IPS-18c (cell line): Measurements from ENCODE around the gene SPACDR.

Source experiments
- H3K4me3 ChIP-seq: 2 replicates; pipeline ENCODE4 v1.7.0; 2013; ENCODE audit warnings: low read depth, mild to moderate bottlenecking, low read length, moderate library complexity; ENCODE audit not compliant: insufficient read depth
- H3K9me3 ChIP-seq: one replicate; pipeline ENCODE4 v1.6.1; 2013; ENCODE audit warnings: mild to moderate bottlenecking, low read length, moderate library complexity; ENCODE audit not compliant: control insufficient read depth, insufficient read depth

SPACDR gene

GRCh38 chr7:100488333-100489095 is 24.5 kb upstream of the SPACDR start:
- Histone ChIP-seq H3K9me3 (no peaks in the 10 kb centered on the region), H3K4me3 (no peak overlapping the region)

- H3K4me3 ChIP-seq: no peak overlapping the region; the same call in 1 of the 2 replicates
- no peaks in the 10 kb centered on the region for H3K9me3 ChIP-seq
Measured at GRCh38 chr7:100486753-100487446, 22.8 kb upstream of the SPACDR start.

- no peaks in the 10 kb centered on the region for H3K9me3 ChIP-seq
- no peak overlapping the region for H3K4me3 ChIP-seq
Measured at GRCh38 chr7:100486111-100486636, 22.1 kb upstream of the SPACDR start.

- Histone ChIP-seq H3K9me3 (no peaks in the 10 kb centered on the region), H3K4me3 (no peak overlapping the region)
Measured at GRCh38 chr7:100485471-100485876, 21.4 kb upstream of the SPACDR start.

GRCh38 chr7:100484673-100485045 is 20.6 kb upstream of the SPACDR start:
- Histone ChIP-seq H3K4me3 (peak overlapping the region; percentile 76), H3K9me3 (no peaks in the 10 kb centered on the region)

- peak within 1 kb of the TSS; percentile 76 for H3K4me3 ChIP-seq
- no peaks in the 10 kb centered on the region for H3K9me3 ChIP-seq
Measured at GRCh38 chr7:100483722-100484672, 19.9 kb upstream of the SPACDR start, which contains the start of gene NYAP1. NYAP1 (plus strand) TSS chr7:100483927; CDS start chr7:100485312, 1,385 bp downstream.

- Histone ChIP-seq H3K4me3 (peak overlapping the region; percentile 76), H3K9me3 (no peaks in the 10 kb centered on the region)
Measured at GRCh38 chr7:100483090-100483721, 19.1 kb upstream of the SPACDR start.

- H3K9me3 ChIP-seq: no peaks in the 10 kb centered on the region
- H3K4me3 ChIP-seq: peak overlapping the region; percentile 76
Measured at GRCh38 chr7:100482728-100483089, 18.6 kb upstream of the SPACDR start.

GRCh38 chr7:100481466-100481865 is 17.4 kb upstream of the SPACDR start:
- no peaks in the 10 kb centered on the region for H3K9me3 ChIP-seq
- H3K4me3 ChIP-seq: no peak overlapping the region

- Histone ChIP-seq H3K4me3 (peak within 1 kb of the TSS; percentile 89), H3K9me3 (no peaks in the 10 kb centered on the region)
Measured at GRCh38 chr7:100478958-100479660, 15.0 kb upstream of the SPACDR start, which contains the start of gene TSC22D4. TSC22D4 (minus strand) TSS chr7:100479214; CDS start chr7:100478038, 1,176 bp downstream.

- Histone ChIP-seq H3K9me3 (no peaks in the 10 kb centered on the region), H3K4me3 (peak overlapping the region; percentile 89)
Measured at GRCh38 chr7:100477871-100478267, 13.8 kb upstream of the SPACDR start.

GRCh38 chr7:100476903-100477870 is 13.1 kb upstream of the SPACDR start:
- H3K9me3 ChIP-seq: no peaks in the 10 kb centered on the region
- peak overlapping the region; percentile 31 for H3K4me3 ChIP-seq

GRCh38 chr7:100476101-100476780 is 12.2 kb upstream of the SPACDR start:
- Histone ChIP-seq H3K9me3 (no peaks in the 10 kb centered on the region), H3K4me3 (no peak overlapping the region)

GRCh38 chr7:100475549-100475948 is 11.5 kb upstream of the SPACDR start:
- H3K9me3 ChIP-seq: no peaks in the 10 kb centered on the region
- no peak overlapping the region for H3K4me3 ChIP-seq
